Right hindlimb (tissue), 1 donor: Measurements from ENCODE around the gene RPS6KA5.
"Not testable (repeated sequence)": the region's sequence is repeated elsewhere in the genome, so short reads cannot be mapped to it uniquely, and the experiment has no call there.

ENCODE experiments used
- DNase-seq: peaks from one replicate; pipeline ENCODE4 v3.0.0-alpha.2; 2018

The RPS6KA5 gene

GRCh38 chr14:91022622-91023028 lies 37.8 kb downstream of the RPS6KA5 start:
- DNase-seq = not testable (repeated sequence)

DNA sequence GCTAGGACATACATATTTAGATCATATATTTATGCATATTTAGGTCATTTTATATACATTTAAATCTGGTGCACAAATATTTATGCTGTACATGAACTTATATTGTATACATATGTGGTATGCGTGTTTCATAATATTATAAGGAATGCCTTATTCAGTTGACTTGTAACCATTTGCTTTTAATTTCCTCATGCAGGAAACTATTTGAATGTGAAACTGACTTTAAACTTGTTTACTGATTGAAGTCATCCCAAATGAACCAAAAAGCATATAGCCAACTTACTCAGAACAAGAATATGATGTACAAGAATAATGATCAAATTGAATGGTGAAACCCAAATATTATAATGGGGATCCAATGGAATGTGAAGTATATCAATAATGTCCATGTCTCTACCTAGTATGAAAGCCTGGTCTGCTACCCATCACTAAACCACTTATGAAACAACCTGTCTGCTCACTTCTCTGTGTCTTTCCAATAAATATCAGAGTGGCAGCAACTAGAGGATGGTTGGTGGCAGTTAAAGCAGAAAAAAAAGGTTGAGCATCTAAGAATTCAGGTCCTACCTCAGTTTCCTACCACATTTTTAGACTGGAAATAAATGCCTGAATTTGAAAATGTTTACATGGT lies 38.3 kb downstream of the RPS6KA5 start:
- no peak for DNase-seq

DNA sequence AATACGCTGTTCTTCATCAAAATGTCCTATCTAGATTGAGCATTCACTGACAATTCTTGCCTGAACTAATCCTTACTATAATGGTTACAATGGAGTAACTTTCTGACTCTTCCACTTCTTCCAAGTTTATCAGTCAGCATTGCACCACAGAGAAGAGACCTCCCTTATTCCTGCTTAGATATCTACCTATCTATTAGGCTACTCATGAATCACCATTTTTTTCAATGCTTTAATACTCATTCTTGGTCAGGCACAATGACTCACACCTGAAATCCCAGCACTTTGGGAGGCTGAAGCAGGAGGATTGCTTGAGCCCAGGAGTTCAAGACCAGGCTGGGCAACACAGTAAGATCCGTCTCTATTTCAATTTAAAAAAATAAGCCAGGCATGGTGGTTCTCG lies 39.3 kb downstream of the RPS6KA5 start:
- no peak for DNase-seq

DNA sequence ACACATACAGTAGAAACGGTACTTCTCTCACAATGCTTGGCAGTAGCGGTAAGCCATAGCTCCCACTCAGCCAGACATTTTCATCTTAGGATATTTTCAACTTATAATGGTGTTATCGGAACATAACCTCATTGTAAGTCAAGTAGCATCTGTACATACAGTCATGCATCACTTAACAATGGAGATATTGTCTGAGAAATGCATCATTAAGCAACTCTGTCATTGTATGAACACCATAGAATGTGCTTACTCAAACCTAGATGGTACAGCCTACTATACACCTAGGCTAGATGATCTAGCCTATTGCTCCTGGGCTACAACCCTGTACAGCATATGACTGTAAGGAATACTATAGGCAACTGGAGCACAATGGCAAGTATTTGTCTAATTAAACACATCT lies 40.8 kb downstream of the RPS6KA5 start:
- no peak for DNase-seq

DNA sequence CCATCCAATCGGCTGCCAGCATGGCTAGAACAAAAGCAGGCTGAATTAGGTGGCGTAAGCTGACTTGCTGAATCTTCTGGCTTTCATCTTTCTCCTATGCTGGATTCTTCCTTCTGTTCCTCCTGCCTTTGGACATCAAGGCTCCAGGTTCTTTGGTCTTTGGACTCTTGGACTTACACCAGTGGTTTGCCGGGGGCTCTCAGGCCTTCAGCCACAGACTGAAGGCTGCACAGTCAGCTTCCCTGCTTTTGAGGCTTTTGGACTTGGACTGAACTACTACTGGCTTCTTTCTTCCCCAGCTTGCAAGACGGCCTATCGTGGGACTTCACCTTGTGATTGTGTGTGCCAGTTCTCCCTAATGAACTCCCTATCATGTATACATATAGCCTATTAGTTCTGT lies 42.0 kb downstream of the RPS6KA5 start:
- no peak for DNase-seq

GRCh38 chr14:91016800-91017410 lies 43.5 kb downstream of the RPS6KA5 start:
- no peak for DNase-seq

DNA sequence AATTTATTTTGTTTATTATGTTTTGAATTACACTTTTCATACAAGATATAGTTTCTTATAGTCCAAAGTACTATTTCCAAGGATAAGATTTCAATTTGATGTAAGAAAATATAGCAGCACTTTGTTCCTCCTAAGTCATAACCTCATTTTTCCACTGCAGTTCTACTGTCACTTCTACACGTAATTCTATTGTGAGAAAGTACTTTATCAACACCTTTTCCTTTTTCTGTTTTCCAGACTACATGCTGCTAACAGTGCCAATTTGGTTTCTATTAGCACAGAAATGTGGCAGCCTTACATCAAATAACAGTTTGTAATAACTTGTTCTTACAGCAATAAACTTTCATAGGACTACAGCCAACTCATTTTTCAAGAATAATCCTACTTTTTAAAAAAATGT lies 45.0 kb downstream of the RPS6KA5 start:
- DNase-seq = no peak

DNA sequence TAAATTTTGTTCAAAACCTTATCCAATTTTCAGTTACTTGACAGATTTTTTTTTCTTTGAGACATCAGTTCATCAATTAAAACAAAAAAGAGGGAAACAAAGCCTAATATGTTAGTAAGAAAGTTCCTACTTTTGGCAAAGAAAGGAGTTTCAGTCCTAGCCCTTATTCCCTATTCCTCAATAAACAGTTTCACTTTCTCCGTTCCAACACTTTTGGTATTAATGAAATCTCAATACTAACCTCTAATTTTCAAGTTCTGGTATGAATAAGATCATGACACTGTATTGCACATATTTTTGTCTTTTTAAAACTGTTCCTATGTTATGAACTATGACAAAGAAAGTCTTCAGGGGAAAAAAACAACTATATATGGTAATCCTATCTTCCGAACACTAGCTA lies 48.4 kb downstream of the RPS6KA5 start:
- DNase-seq = no peak

DNA sequence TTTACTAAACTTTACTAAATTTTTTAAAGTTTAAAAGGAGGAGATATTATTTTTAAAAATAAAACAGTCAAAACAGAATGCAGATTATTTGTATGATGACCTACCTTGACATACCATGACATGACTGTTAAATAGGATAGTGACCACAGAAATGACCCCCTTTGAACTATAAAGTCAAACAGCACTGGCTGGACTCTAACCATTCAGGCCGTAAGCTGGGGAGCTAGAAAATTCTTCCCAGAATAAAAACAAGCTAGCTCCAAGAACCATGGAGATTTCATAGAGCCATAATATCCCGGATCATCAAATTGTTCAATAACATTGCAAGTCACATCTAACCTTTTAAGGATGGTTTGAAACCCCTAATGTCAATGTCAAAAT lies 50.3 kb downstream of the RPS6KA5 start:
- no peak for DNase-seq

DNA sequence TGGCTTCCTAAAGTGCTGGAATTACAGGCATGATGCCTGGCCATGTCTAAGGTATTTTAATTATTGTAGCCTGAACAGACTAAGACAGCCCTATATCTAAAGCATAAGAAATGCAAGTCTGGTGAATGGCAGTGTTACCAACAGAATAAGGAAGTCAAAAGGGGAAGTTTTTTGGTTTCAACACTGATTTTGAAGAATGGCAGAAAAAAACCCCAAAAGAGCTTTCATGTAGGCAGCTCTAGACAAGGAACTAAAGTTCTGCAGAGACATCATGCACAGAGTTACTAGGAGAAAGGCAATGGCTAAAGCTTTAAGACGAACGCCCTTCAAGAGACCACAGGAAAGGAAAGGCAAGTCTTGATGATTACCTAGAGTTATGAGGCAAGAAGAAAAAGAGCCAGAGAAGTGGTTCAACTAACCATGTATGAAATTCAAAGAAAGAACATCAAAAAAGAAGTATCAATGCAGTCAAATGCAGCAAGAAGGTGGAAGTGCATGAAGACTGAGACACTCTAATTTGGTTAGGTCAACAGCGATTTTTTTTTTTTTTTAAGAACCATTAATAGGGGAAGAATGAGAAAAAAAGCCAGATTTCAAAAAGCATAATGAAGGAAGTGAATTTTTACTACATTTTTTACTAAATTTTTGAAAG lies 50.8 kb downstream of the RPS6KA5 start:
- no peak for DNase-seq

- DNase-seq = no peak
Observed at GRCh38 chr14:91008759-91009409, 51.6 kb downstream of the RPS6KA5 start.

- DNase-seq = no peak
Observed at GRCh38 chr14:91005716-91006115, 54.7 kb downstream of the RPS6KA5 start.

- DNase-seq = no peak
Observed at GRCh38 chr14:91004987-91005386, 55.5 kb downstream of the RPS6KA5 start.

DNA sequence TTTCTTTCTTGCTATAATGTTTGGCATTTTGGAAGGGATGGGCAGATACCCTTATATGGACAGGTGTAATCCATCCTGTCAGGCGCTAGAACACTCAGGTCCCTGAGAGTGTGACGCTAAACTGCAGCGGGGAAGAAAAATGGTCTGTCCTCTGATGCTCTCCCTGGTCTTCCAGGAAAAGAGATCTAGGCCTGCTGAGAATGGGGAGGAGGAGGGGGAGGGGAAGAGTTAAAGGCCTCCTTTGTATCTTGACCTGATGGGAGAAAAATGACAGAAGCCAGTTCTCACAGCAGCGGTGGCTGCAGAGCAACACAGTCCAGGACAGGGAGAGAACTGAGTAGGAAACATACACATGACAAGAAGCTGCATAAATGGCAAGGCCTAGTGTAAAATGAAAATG lies 61.1 kb downstream of the RPS6KA5 start:
- DNase-seq = no peak

DNA sequence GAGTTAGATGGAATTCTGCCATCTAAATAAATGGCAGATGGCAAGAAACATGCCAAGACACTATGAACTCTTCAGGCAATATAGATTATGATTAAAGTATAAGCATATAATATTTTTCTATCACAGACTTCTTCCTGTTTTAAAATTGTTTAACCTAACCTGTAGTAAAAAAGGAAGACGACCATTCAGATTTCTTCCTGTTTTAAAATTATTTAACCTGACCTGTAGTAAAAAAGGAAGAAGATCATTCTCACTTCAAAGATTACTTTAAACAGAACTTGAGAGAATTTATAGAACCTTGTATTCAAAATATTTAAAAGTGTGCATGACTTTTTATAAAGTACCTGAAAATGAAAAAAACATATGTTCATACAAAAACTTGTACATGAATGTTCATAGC lies 63.5 kb downstream of the RPS6KA5 start:
- no peak for DNase-seq

GRCh38 chr14:90995785-90996184 lies 64.7 kb downstream of the RPS6KA5 start:
- no peak for DNase-seq

DNA sequence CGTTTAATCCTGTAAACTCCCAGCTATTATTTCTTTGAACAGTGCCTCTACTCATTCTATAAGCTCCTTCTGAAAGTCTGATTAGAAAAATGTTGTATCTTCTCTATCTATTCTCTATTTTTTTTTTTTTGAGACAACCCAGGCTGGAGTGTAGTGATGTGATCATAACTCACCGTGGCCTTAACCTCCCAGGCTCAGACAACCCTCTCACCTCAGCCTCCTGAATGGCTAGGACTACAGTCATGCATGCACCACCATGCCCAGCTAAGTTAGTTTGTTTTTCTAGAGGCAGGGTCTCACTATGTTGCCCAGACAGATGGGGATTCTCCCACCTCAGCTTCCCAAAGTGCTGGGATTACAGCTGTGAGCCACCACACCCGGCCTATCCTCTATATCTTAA lies 66.6 kb downstream of the RPS6KA5 start:
- DNase-seq = no peak

DNA sequence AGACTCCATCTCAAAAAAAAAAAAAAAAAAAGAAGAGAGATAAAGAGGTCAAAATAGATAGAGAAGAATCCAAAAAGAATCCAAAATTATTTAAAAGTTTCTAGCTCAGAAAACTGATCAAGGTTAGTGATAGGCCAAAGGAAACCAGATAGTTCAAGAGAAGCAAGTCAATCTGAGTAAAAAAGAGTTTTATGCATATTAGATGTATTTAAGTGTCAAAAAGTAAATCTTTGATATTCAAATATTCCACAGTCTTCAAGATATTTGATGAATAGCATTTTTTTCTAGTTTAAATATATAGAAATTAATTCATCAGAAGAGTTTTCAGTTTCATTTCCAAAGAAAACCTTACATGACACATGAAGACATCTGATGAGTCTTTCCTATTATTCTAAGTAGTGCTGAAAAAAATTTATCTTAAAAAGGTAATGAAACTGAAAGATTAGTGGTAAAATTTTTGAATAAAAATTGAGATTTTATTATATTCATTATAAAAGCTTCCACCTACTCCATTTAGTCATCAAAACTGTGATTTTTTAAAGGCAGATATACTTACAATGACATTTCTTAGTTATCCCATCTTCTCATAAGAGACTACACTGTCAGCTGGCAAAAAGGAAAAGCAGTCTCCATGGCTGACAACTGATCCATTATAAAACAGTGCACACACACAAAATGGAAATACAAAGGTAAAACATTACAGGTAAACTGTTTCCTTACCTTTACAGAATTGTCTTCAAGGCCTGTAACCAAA lies 68.6 kb downstream of the RPS6KA5 start:
- no peak for DNase-seq

DNA sequence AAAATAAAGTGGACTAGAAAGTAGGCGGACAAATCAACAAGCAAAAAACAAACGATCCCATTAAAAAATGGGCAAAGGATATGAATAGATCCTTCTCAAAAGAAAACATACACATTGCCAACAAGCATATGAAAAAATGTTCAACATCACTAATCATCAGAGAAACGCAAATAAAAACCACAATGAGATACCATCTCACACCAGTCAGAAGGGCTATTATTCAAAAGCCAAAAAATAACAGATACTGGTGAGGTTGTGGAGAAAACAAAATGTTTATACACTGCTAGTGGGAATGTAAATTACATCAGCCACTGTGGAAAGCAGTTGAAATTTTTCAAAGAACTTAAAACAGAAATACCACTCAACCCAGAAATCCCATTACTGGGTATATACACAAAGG lies 70.3 kb downstream of the RPS6KA5 start:
- DNase-seq = no peak

GRCh38 chr14:90987140-90987539 lies 73.3 kb downstream of the RPS6KA5 start:
- DNase-seq = no peak

GRCh38 chr14:90986510-90986909 lies 73.9 kb downstream of the RPS6KA5 start:
- DNase-seq = no peak

DNA sequence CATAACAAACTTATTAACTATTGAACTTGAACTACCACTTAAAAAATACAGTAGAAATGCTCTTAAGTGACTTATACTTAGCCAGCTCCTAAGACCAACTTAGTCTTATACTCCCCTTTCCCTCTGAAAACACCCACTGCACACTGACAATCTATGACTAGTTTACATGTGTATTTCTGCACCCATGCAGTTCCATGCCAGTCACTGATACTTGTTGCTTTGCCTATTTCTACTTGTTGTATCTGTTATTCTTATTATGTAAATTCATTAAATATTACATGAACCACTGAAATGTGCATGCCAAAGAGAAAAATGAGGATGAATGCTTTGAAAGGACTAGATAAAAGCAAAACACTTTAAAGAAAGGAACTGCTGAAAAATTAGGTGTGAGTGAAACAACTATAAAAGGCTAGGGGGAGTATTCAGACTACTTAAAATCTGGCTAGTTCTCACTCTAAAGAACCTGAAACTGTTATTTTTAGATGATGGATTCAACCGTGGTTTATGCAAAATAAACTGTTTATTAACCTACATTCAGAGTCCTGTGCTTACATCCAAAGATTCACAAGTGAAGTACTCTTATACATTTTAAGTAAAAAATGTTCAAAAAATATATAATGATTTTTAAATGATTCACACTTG lies 74.7 kb downstream of the RPS6KA5 start:
- DNase-seq = no peak

GRCh38 chr14:90983560-90983959 lies 76.9 kb downstream of the RPS6KA5 start:
- no peak for DNase-seq
